Activated B cell treated with CpG ODN at 0.5 μM for 24 hours (primary cell): Measurements from ENCODE around the gene MTIF3. TPM values are rescaled to one million over a fixed set of nuclear protein-coding genes. Genes with fewer than 3 reads are reported as not detected.

Experiments
- ATAC-seq: fragments of 200-7000 bp; cut with Tn5 transposase; one replicate; pipeline ENCODE4 v1.10.0; 2021; ENCODE audit warnings: low read depth, mild to moderate bottlenecking, moderate library complexity
- CTCF ChIA-PET: fragments of 350-600 bp; sonication (Branson Sonifier 250); formaldehyde crosslinking; loops from one replicate; lab custom pipeline; 2021; ENCODE audit warnings: antibody characterized with exemption; lab: Charles Lee
- POLR2A ChIA-PET: fragments of 350-600 bp; sonication (Branson Sonifier 250); formaldehyde crosslinking; loops from one replicate; lab custom pipeline; 2021; ENCODE audit warnings: antibody characterized with exemption; lab: Charles Lee
- DNase-seq: peaks from one replicate; pipeline ENCODE4 v3.0.0; 2022
- H3K27ac Mint-ChIP-seq: one replicate; pipeline ENCODE4 v1.8.0; 2020; ENCODE audit warnings: mixed read lengths
- H3K27me3 Mint-ChIP-seq: one replicate; pipeline ENCODE4 v1.8.0; 2021; ENCODE audit warnings: mixed read lengths
- H3K36me3 Mint-ChIP-seq: one replicate; pipeline ENCODE4 v1.8.0; 2021; ENCODE audit warnings: low read depth, mixed read lengths
- H3K4me1 Mint-ChIP-seq: one replicate; pipeline ENCODE4 v1.8.0; 2021; ENCODE audit warnings: mixed read lengths
- H3K4me3 Mint-ChIP-seq: one replicate; pipeline ENCODE4 v1.8.0; 2020; ENCODE audit warnings: mild to moderate bottlenecking, mixed read lengths
- H3K9me3 Mint-ChIP-seq: one replicate; pipeline ENCODE4 v1.8.0; 2020; ENCODE audit warnings: mixed read lengths
- intact Hi-C: fragments of 100-400 bp; cut with micrococcal nuclease; formaldehyde crosslinking; loops from one replicate; pipeline ENCODE4 v1.15.1; 2024
- total RNA-seq: library from RNA; stranded (reverse); gene quantifications from 2 replicates; pipeline ENCODE4 v1.2.3, GENCODE V29; 2022
- TF ChIP-seq, protein P1 (sequence below): fragments of 200-600 bp; IDR thresholded peaks from one replicate; pipeline ENCODE4 v1.8.0; 2022; ENCODE audit warnings: antibody characterized with exemption, mild to moderate bottlenecking

Gene MTIF3
- total RNA-seq, 1 donor from 2014 or later, result 50.1 TPM

- ATAC-seq, result no peak
- no peak overlapping the region for H3K4me3 Mint-ChIP-seq
- peaks cover 5% of the 10 kb centered on the region for H3K4me1 Mint-ChIP-seq
- H3K36me3 Mint-ChIP-seq, result no peaks in the 10 kb centered on the region
- TF ChIP-seq, protein P1, sequence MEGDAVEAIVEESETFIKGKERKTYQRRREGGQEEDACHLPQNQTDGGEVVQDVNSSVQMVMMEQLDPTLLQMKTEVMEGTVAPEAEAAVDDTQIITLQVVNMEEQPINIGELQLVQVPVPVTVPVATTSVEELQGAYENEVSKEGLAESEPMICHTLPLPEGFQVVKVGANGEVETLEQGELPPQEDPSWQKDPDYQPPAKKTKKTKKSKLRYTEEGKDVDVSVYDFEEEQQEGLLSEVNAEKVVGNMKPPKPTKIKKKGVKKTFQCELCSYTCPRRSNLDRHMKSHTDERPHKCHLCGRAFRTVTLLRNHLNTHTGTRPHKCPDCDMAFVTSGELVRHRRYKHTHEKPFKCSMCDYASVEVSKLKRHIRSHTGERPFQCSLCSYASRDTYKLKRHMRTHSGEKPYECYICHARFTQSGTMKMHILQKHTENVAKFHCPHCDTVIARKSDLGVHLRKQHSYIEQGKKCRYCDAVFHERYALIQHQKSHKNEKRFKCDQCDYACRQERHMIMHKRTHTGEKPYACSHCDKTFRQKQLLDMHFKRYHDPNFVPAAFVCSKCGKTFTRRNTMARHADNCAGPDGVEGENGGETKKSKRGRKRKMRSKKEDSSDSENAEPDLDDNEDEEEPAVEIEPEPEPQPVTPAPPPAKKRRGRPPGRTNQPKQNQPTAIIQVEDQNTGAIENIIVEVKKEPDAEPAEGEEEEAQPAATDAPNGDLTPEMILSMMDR, result no peak
- POLR2A ChIA-PET, result no interaction called here
- no peak for DNase-seq
- intact Hi-C loops, result no loop called here
- peaks cover 5% of the 10 kb centered on the region for H3K27me3 Mint-ChIP-seq
- CTCF ChIA-PET, result no interaction called here
- H3K9me3 Mint-ChIP-seq, result no peaks in the 10 kb centered on the region
- H3K27ac Mint-ChIP-seq, result no peak overlapping the region
Measured at GRCh38 chr13:27396252-27396846, 54.0 kb downstream of the MTIF3 start.

DNA sequence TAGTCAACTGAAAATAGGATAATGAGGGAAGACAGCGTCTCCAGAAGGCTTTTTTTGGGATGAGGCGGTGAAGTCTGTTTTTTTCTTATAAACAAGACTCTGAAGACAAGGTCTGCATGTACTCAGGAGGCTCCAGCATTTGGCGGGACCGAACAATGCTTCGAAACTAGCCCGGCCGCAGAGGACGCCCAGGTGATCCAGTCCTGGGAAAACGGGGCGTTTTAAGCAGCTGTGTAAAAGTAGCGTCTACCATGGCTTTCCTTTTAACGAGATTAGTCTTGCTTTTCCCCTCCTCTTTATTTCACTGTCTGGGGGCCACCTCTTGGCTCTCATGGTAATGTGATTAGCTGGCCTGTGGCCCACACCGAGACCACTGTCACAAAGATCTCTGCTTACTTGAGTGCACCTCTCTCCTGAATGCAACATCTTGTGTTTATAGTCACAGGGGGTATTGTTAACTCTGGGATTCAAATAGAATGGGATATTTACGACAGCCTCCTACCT is 55.3 kb downstream of the MTIF3 start:
- POLR2A ChIA-PET, result no interaction called here

GRCh38 chr13:27393101-27393500 is 57.3 kb downstream of the MTIF3 start:
- Mint-ChIP-seq H3K27ac (no peak overlapping the region), H3K4me1 (no peaks in the 10 kb centered on the region), H3K4me3 (no peak overlapping the region), H3K27me3 (peaks cover 5% of the 10 kb centered on the region), H3K36me3 (no peaks in the 10 kb centered on the region), H3K9me3 (no peaks in the 10 kb centered on the region)
- CTCF ChIA-PET, result interaction anchor here (2.2 kb wide), 1 partner anchor 434 kb away, joined by 6 read pairs; no protein-coding TSS in a partner anchor
- TF ChIP-seq, protein P1, result no peak
- ATAC-seq, result no peak
- no peak for DNase-seq
- intact Hi-C loops, result no loop called here
- POLR2A ChIA-PET, result no interaction called here

More for the DNA sequence above, 55.3 kb downstream of the MTIF3 start:
- Mint-ChIP-seq H3K27me3 (peaks cover 5% of the 10 kb centered on the region), H3K36me3 (no peaks in the 10 kb centered on the region), H3K27ac (no peak overlapping the region), H3K4me1 (no peaks in the 10 kb centered on the region), H3K4me3 (no peak overlapping the region), H3K9me3 (no peaks in the 10 kb centered on the region)
- DNase-seq (no peak), ATAC-seq (no peak)
- CTCF ChIA-PET, result interaction anchor here (2.2 kb wide), 1 partner anchor 432 kb away, joined by 6 read pairs; no protein-coding TSS in a partner anchor
- intact Hi-C loops, result no loop called here
- TF ChIP-seq, protein P1, result no peak

GRCh38 chr13:27391471-27391870 is 58.9 kb downstream of the MTIF3 start:
- no peak overlapping the region for H3K4me3 Mint-ChIP-seq
- ChIA-PET POLR2A (no interaction called here), CTCF (no interaction called here)
- ATAC-seq (no peak), DNase-seq (no peak)
- H3K4me1 Mint-ChIP-seq, result no peaks in the 10 kb centered on the region
- H3K9me3 Mint-ChIP-seq, result no peaks in the 10 kb centered on the region
- intact Hi-C loops, result no loop called here
- no peaks in the 10 kb centered on the region for H3K36me3 Mint-ChIP-seq
- TF ChIP-seq, protein P1, result no peak
- H3K27me3 Mint-ChIP-seq, result peaks cover 6% of the 10 kb centered on the region
- no peak overlapping the region for H3K27ac Mint-ChIP-seq

- Mint-ChIP-seq H3K4me1 (no peaks in the 10 kb centered on the region), H3K27me3 (peaks cover 3% of the 10 kb centered on the region), H3K9me3 (no peaks in the 10 kb centered on the region), H3K4me3 (no peak overlapping the region), H3K36me3 (no peaks in the 10 kb centered on the region), H3K27ac (no peak overlapping the region)
- intact Hi-C loops, result no loop called here
- no peak for ATAC-seq
- TF ChIP-seq, protein P1, result no peak
- DNase-seq, result no peak
- POLR2A ChIA-PET, result interaction anchor here (0.6 kb wide), 1 partner anchor 259 kb away, joined by 3 read pairs; no protein-coding TSS in a partner anchor
- CTCF ChIA-PET, result no interaction called here
Measured at GRCh38 chr13:27389891-27390290, 60.5 kb downstream of the MTIF3 start.
